Keratinocyte (primary cell): Measurements from ENCODE around the gene FOXL3.

Source experiments
- EZH2 ChIP-seq: IDR thresholded peaks from one replicate; pipeline ENCODE4 v1.6.1; 2012; ENCODE audit warnings: inconsistent platforms, mild to moderate bottlenecking, low read length, moderate library complexity
- TF ChIP-seq, protein P1 (sequence below), 3 experiments: IDR thresholded peaks in 1 of 3; conservative IDR thresholded peaks in 1 of 3; optimal IDR thresholded peaks in 1 of 3; 2 replicates in 2 of 3; 3 replicates in 1 of 3; pipeline versions ENCODE3 to v1.5.1; 2011; ENCODE audit warnings: low read length in 3 of 3, mild to moderate bottlenecking in 3 of 3, moderate library complexity in 2 of 3, control low read depth in 1 of 3, inconsistent platforms in 1 of 3; ENCODE audit not compliant: insufficient read depth in 2 of 3; ENCODE audit errors: extremely low read depth in 1 of 3

DNA sequence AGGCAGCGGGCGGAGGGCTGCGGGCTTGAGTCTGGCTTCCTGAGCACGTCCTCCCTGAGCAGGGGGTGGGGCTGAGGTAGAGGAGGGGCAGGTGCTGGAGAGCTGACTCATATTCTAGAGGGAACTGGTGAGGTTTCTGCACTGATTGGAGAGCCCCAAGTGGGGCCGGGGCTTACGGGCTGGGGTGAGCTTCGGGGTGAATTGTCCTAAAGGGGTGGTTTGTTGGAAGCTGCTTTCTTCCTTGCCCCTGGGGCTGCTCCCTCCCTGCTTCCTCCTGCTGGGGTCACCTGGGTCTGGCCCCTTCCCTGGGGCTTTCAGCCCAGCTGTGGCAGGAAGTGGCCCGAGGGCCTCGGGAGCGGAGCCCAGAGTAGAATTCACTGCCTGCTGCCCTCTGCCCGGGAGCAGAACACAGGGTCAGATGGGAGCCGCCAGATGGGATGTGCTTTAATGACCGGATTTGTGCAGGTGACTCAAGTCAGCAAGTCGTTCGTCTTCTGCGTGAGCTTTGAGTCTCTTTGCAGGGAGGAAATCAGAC lies 49.0 kb upstream of the FOXL3 start:
- TF ChIP-seq, protein P1, sequence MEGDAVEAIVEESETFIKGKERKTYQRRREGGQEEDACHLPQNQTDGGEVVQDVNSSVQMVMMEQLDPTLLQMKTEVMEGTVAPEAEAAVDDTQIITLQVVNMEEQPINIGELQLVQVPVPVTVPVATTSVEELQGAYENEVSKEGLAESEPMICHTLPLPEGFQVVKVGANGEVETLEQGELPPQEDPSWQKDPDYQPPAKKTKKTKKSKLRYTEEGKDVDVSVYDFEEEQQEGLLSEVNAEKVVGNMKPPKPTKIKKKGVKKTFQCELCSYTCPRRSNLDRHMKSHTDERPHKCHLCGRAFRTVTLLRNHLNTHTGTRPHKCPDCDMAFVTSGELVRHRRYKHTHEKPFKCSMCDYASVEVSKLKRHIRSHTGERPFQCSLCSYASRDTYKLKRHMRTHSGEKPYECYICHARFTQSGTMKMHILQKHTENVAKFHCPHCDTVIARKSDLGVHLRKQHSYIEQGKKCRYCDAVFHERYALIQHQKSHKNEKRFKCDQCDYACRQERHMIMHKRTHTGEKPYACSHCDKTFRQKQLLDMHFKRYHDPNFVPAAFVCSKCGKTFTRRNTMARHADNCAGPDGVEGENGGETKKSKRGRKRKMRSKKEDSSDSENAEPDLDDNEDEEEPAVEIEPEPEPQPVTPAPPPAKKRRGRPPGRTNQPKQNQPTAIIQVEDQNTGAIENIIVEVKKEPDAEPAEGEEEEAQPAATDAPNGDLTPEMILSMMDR (optimal IDR thresholded peaks at IDR 0.05 in 1 of 3, IDR thresholded peaks at IDR 0.05 in 1 of 3, conservative IDR thresholded peaks at IDR 0.05 in 1 of 3; ENCODE audit: extremely low read depth in 1 of 3, insufficient read depth in 2 of 3, low read length in 3 of 3) = no peak
- no peak for TF ChIP-seq EZH2
